ENCODE data around the gene COTL1. TPM values are rescaled to one million over a fixed set of nuclear protein-coding genes. Genes with fewer than 3 reads are reported as not detected.
"Not testable (repeated sequence)": the region's sequence is repeated elsewhere in the genome, so short reads cannot be mapped to it uniquely, and the experiment has no call there.

COTL1 gene
- total RNA-seq, 1 donor from 2014 or later = 129 TPM

- no peak overlapping the region for H3K4me3 ChIP-seq
- ATAC-seq (no peak), DNase-seq (no peak)
- no peak for TF ChIP-seq CTCF (IDR thresholded peaks at IDR 0.05)
- intact Hi-C loops (cut with DNase I) = loop anchor here (10.0 kb wide), 1 partner anchor 95 kb away; no protein-coding TSS in a partner anchor
- H3K27ac ChIP-seq = no peak overlapping the region
- H3K36me3 ChIP-seq = no peaks in the 10 kb centered on the region
- H3K4me1 ChIP-seq = peaks cover 11% of the 10 kb centered on the region
- no peaks in the 10 kb centered on the region for H3K9me3 ChIP-seq
- H3K27me3 ChIP-seq = no peaks in the 10 kb centered on the region
Observed at GRCh38 chr16:84629580-84629979, 11.7 kb upstream of the COTL1 start.

DNA sequence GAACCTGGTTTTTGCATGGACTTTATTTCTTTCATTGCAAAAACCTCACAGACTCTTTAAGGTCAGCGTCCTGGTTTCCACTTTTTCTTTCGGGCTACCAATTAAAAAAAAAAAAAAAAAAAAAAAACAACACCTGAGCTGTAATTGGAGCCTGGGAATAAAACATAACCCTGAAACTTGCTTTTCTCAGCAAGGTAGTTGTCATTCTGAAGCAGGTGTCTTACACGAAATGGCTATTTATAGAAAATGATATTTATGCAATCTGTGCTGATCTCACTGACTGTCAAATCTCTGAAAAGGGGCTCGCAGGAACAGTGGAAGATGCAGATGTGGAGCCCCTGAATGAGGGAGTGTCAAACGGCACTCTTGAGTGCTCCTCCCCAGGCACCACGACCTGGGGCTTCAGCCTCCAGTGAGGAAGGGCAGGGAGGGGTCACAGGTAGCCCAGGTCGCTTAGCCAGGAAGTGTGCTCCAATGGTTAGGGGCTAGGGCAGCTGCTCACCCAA is 10.4 kb upstream of the COTL1 start:
- ATAC-seq (no peak), DNase-seq (no peak)
- H3K27ac ChIP-seq = no peak overlapping the region
- no peak for TF ChIP-seq CTCF (IDR thresholded peaks at IDR 0.05)
- H3K4me1 ChIP-seq = peaks cover 3% of the 10 kb centered on the region
- H3K36me3 ChIP-seq = no peaks in the 10 kb centered on the region
- no peaks in the 10 kb centered on the region for H3K27me3 ChIP-seq
- H3K9me3 ChIP-seq = no peaks in the 10 kb centered on the region
- no peak overlapping the region for H3K4me3 ChIP-seq
- intact Hi-C loops (cut with DNase I) = loop anchor here (10.0 kb wide), 1 partner anchor 97 kb away; no protein-coding TSS in a partner anchor

GRCh38 chr16:84625556-84625955 is 7.7 kb upstream of the COTL1 start:
- no peak overlapping the region for H3K4me3 ChIP-seq
- H3K4me1 ChIP-seq = no peaks in the 10 kb centered on the region

DNA sequence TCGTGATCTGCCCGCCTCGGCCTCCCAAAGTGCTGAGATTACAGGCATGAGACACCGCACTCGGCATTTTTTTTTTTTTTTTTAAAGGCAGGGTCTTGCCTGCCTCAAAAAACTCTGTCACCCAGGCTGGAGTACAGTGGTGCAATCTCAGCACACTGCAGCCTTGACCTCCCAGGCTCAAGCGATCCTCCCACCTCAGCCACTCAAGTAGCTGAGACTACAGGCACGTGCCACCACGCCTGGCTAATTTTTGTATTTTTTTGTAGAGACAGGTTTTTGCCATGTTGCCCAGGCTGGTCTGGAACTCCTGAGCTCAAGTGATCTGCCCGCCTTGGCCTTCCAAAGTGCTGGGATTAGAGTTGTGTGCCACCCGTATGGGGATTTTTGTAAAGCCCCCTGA is 3.0 kb upstream of the COTL1 start:
- not testable (repeated sequence) for H3K27me3 ChIP-seq, H3K4me1 ChIP-seq, H3K9me3 ChIP-seq, DNase-seq, H3K27ac ChIP-seq, H3K36me3 ChIP-seq, H3K4me3 ChIP-seq, ATAC-seq
- intact Hi-C loops (cut with DNase I) = loop anchor here (5.0 to 10.0 kb wide), 2 partner anchors 104 to 109 kb away; no protein-coding TSS in a partner anchor

More at GRCh38 chr16:84625556-84625955, 7.7 kb upstream of the COTL1 start:
- intact Hi-C loops (cut with DNase I) = loop anchor here (10.0 kb wide), 1 partner anchor 99 kb away; no protein-coding TSS in a partner anchor
- no peak for TF ChIP-seq CTCF (IDR thresholded peaks at IDR 0.05)
- DNase-seq (no peak), ATAC-seq (no peak)
- H3K9me3 ChIP-seq = no peaks in the 10 kb centered on the region
- H3K27me3 ChIP-seq = no peaks in the 10 kb centered on the region
- H3K36me3 ChIP-seq = no peaks in the 10 kb centered on the region
- H3K27ac ChIP-seq = no peak overlapping the region

- Histone ChIP-seq H3K36me3 (no peaks in the 10 kb centered on the region), H3K27ac (no peak overlapping the region), H3K9me3 (no peaks in the 10 kb centered on the region), H3K4me3 (no peak overlapping the region), H3K27me3 (no peaks in the 10 kb centered on the region), H3K4me1 (peaks cover 12% of the 10 kb centered on the region)
- intact Hi-C loops (cut with DNase I) = no loop called here
- no peak for TF ChIP-seq CTCF (IDR thresholded peaks at IDR 0.05)
- no peak for ATAC-seq
- no peak for DNase-seq
Observed at GRCh38 chr16:84618581-84619460, 943 bp upstream of the COTL1 start.

All from upper lobe of right lung (tissue), 1 donor.